ENCODE data around the gene STOML1. TPM values are rescaled to one million over a fixed set of nuclear protein-coding genes. Genes with fewer than 3 reads are reported as not detected.

The STOML1 gene
- total and polyA plus RNA-seq, 2 experiments from 2014 or later: 14.2 to 21.0 TPM

- no peaks in the 10 kb centered on the region for H3K27me3 ChIP-seq
- H3K9me2 ChIP-seq (replicated peaks; ENCODE audit: insufficient read depth): no peaks in the 10 kb centered on the region
- DNase-seq (ENCODE audit: low spot score): no peak
- H4K20me1 ChIP-seq (ENCODE audit: insufficient read depth, poor library complexity, severe bottlenecking): no peaks in the 10 kb centered on the region
- no peak overlapping the region for H3K4me3 ChIP-seq
- no peaks in the 10 kb centered on the region for H3K79me2 ChIP-seq
- no peaks in the 10 kb centered on the region for H3K9me3 ChIP-seq (ENCODE audit: low read depth)
- peaks cover 18% of the 10 kb centered on the region for H3K4me1 ChIP-seq (ENCODE audit: insufficient read depth)
- no peak overlapping the region for H3K4me2 ChIP-seq
- no peak overlapping the region for H2AFZ ChIP-seq
- H3K36me3 ChIP-seq (replicated peaks; ENCODE audit: insufficient read depth, low read depth): no peaks in the 10 kb centered on the region
- no peak overlapping the region for H3K27ac ChIP-seq
- 93% methylated on average over 10 of the region's 10 CpGs for WGBS (ENCODE audit: low lambda C conversion rate, missing lambda C conversion rate)
- TF ChIP-seq EZH2 (IDR thresholded peaks at IDR 0.05; ENCODE audit: borderline replicate concordance): no peak
- TF ChIP-seq CTCF (IDR thresholded peaks at IDR 0.05; ENCODE audit: poor library complexity): no peak
- no peak for TF ChIP-seq EZH2phosphoT487 (IDR thresholded peaks at IDR 0.05; ENCODE audit: low read depth, severe bottlenecking, unreplicated experiment)
Observed at GRCh38 chr15:73949496-73949895, 42.6 kb downstream of the STOML1 start.

- TF ChIP-seq CTCF (IDR thresholded peaks at IDR 0.05; ENCODE audit: poor library complexity) (no peak), EZH2phosphoT487 (IDR thresholded peaks at IDR 0.05; ENCODE audit: low read depth, severe bottlenecking, unreplicated experiment) (no peak), EZH2 (IDR thresholded peaks at IDR 0.05; ENCODE audit: borderline replicate concordance) (no peak)
- H3K27ac ChIP-seq: no peak overlapping the region
Observed at GRCh38 chr15:73948982-73949381, 43.1 kb downstream of the STOML1 start.

GRCh38 chr15:73948396-73948795, 43.7 kb downstream of the STOML1 start:
- Histone ChIP-seq H3K36me3 (replicated peaks; ENCODE audit: insufficient read depth, low read depth) (no peaks in the 10 kb centered on the region), H3K79me2 (no peaks in the 10 kb centered on the region), H4K20me1 (ENCODE audit: insufficient read depth, poor library complexity, severe bottlenecking) (no peaks in the 10 kb centered on the region), H3K4me3 (no peak overlapping the region), H3K9me2 (replicated peaks; ENCODE audit: insufficient read depth) (no peaks in the 10 kb centered on the region), H3K27me3 (no peaks in the 10 kb centered on the region), H2AFZ (no peak overlapping the region), H3K9me3 (ENCODE audit: low read depth) (no peaks in the 10 kb centered on the region), H3K27ac (no peak overlapping the region), H3K4me2 (no peak overlapping the region), H3K4me1 (ENCODE audit: insufficient read depth) (peaks cover 27% of the 10 kb centered on the region)
- WGBS (ENCODE audit: low lambda C conversion rate, missing lambda C conversion rate): 94% methylated on average over 4 of the region's 4 CpGs
- no peak for DNase-seq (ENCODE audit: low spot score)
- no peak for TF ChIP-seq EZH2phosphoT487 (IDR thresholded peaks at IDR 0.05; ENCODE audit: low read depth, severe bottlenecking, unreplicated experiment)
- TF ChIP-seq CTCF (IDR thresholded peaks at IDR 0.05; ENCODE audit: poor library complexity): no peak
- TF ChIP-seq EZH2 (IDR thresholded peaks at IDR 0.05; ENCODE audit: borderline replicate concordance): no peak

More at GRCh38 chr15:73948982-73949381, 43.1 kb downstream of the STOML1 start:
- H3K36me3 ChIP-seq (replicated peaks; ENCODE audit: insufficient read depth, low read depth): no peaks in the 10 kb centered on the region
- no peaks in the 10 kb centered on the region for H3K79me2 ChIP-seq
- H3K27me3 ChIP-seq: no peaks in the 10 kb centered on the region
- no peaks in the 10 kb centered on the region for H3K9me2 ChIP-seq (replicated peaks; ENCODE audit: insufficient read depth)
- H3K4me1 ChIP-seq (ENCODE audit: insufficient read depth): peaks cover 23% of the 10 kb centered on the region
- H3K4me2 ChIP-seq: no peak overlapping the region
- H4K20me1 ChIP-seq (ENCODE audit: insufficient read depth, poor library complexity, severe bottlenecking): no peaks in the 10 kb centered on the region
- DNase-seq (ENCODE audit: low spot score): no peak
- H3K9me3 ChIP-seq (ENCODE audit: low read depth): no peaks in the 10 kb centered on the region
- H2AFZ ChIP-seq: no peak overlapping the region
- WGBS (ENCODE audit: low lambda C conversion rate, missing lambda C conversion rate): 67% methylated on average over 4 of the region's 4 CpGs
- no peak overlapping the region for H3K4me3 ChIP-seq

- Histone ChIP-seq H2AFZ (no peak overlapping the region), H3K79me2 (no peaks in the 10 kb centered on the region), H3K9me3 (ENCODE audit: low read depth) (no peaks in the 10 kb centered on the region), H3K27me3 (no peaks in the 10 kb centered on the region), H3K4me2 (no peak overlapping the region), H3K27ac (no peak overlapping the region), H3K4me3 (no peak overlapping the region), H3K4me1 (ENCODE audit: insufficient read depth) (peaks cover 34% of the 10 kb centered on the region), H3K9me2 (replicated peaks; ENCODE audit: insufficient read depth) (no peaks in the 10 kb centered on the region), H3K36me3 (replicated peaks; ENCODE audit: insufficient read depth, low read depth) (no peaks in the 10 kb centered on the region), H4K20me1 (ENCODE audit: insufficient read depth, poor library complexity, severe bottlenecking) (no peaks in the 10 kb centered on the region)
- no peak for DNase-seq (ENCODE audit: low spot score)
- TF ChIP-seq CTCF (IDR thresholded peaks at IDR 0.05; ENCODE audit: poor library complexity) (no peak), EZH2 (IDR thresholded peaks at IDR 0.05; ENCODE audit: borderline replicate concordance) (no peak), EZH2phosphoT487 (IDR thresholded peaks at IDR 0.05; ENCODE audit: low read depth, severe bottlenecking, unreplicated experiment) (no peak)
- 96% methylated on average over 9 of the region's 9 CpGs for WGBS (ENCODE audit: low lambda C conversion rate, missing lambda C conversion rate)
Observed at GRCh38 chr15:73947651-73948050, 44.4 kb downstream of the STOML1 start.
